NK-92 (cell line): ENCODE data around the gene PCDHA13.
"Not testable (repeated sequence)": the region's sequence is repeated elsewhere in the genome, so short reads cannot be mapped to it uniquely, and the experiment has no call there.

Experiments used
- DNase-seq: peaks from one replicate; lab custom pipeline; 2025; ENCODE audit not compliant: unreplicated experiment; lab: John Stamatoyannopoulos, UW

The PCDHA13 gene

GRCh38 chr5:140870221-140871201, 11.4 kb upstream of the PCDHA13 start:
- DNase-seq: no peak

GRCh38 chr5:140875085-140876065, 6.5 kb upstream of the PCDHA13 start, which contains the start of gene PCDHA12:
TSS of gene PCDHA12 (plus strand) at chr5:140875308. CDS start at chr5:140875473, 165 bp downstream.
- DNase-seq: no peak

DNA sequence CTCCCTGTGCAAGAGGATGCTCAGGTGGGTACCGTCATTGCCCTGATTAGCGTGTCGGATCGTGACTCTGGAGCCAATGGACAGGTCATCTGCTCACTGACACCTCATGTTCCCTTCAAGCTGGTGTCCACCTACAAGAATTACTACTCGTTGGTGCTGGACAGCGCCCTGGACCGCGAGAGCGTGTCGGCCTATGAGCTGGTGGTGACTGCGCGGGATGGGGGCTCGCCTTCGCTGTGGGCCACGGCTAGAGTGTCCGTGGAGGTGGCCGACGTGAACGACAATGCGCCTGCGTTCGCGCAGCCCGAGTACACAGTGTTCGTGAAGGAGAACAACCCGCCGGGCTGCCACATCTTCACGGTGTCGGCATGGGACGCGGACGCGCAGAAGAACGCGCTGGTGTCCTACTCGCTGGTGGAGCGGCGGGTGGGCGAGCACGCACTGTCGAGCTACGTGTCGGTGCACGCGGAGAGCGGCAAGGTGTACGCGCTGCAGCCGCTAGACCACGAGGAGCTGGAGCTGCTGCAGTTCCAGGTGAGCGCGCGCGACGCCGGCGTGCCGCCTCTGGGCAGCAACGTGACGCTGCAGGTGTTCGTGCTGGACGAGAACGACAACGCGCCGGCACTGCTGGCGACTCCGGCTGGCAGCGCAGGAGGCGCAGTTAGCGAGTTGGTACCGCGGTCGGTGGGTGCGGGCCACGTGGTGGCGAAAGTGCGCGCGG, 5.2 kb upstream of the PCDHA13 start:
- not testable (repeated sequence) for DNase-seq

- no peak for DNase-seq
These were observed 4.7 kb upstream of the PCDHA13 start for GRCh38 chr5:140877262-140877581.

DNA sequence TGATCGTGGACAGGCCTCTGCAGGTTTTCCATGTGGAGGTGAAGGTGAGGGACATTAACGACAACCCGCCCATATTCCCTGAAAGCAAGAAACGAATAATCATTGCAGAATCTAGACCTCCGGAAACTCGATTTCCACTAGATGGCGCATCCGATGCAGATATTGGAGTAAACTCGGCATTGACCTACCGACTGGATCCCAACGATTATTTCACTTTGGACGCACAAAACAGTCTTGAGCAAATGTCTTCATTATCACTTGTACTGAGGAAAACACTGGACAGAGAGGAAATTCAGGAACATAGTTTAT, 621 bp downstream of the PCDHA13 start:
- DNase-seq: no peak

GRCh38 chr5:140883373-140883772, 1.4 kb downstream of the PCDHA13 start:
- DNase-seq: no peak

DNA sequence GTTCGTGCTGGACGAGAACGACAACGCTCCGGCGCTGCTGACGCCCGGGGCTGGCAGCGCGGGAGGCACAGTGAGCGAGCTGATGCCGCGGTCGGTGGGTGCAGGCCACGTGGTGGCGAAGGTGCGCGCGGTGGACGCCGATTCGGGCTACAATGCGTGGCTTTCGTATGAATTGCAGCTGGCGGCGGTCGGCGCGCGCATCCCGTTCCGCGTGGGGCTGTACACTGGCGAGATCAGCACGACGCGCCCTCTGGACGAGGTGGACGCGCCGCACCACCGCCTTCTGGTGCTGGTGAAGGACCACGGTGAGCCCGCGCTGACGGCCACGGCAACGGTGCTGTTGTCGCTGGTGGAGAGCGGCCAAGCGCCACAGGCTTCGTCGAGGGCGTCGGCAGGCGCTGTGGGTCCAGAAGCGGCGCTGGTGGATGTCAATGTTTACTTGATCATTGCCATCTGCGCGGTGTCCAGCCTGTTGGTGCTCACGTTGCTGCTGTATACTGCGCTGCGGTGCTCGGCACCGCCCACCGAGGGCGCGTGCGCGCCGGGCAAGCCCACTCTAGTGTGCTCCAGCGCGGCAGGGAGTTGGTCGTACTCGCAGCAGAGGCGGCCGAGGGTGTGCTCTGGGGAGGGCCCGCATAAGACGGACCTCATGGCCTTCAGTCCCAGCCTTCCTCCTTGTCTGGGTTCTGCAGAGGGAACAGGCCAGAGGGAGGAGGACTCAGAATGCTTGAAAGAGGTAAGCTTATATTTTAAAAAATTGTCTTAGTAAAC, 2.2 kb downstream of the PCDHA13 start:
- no peak for DNase-seq

GRCh38 chr5:140916325-140916724, 34.4 kb downstream of the PCDHA13 start:
- DNase-seq: no peak

GRCh38 chr5:140923601-140924000, 41.7 kb downstream of the PCDHA13 start:
- no peak for DNase-seq

GRCh38 chr5:140925806-140926442, 44.0 kb downstream of the PCDHA13 start, which contains the start of gene PCDHAC1:
TSS of gene PCDHAC1 (plus strand) at chr5:140926299. CDS start at chr5:140926893, 594 bp downstream.
- no peak for DNase-seq

GRCh38 chr5:140926443-140927227, 44.7 kb downstream of the PCDHA13 start:
- no peak for DNase-seq

- DNase-seq: no peak
These were observed 45.3 kb downstream of the PCDHA13 start for GRCh38 chr5:140927228-140927573.
